A673 (cell line): ENCODE measurements around the gene FAAP100. TPM values are rescaled to one million over a fixed set of nuclear protein-coding genes. Genes with fewer than 3 reads are reported as not detected.
A peak's percentile ranks its signal among the peaks of the same experiment; 100 is the strongest.

Experiments
- Bru-seq: library from RNA; stranded (reverse); fragments of 400-500 nt; gene quantifications from one replicate; lab custom pipeline; 2021; lab: Mats Ljungman, UMichigan
- BruChase-seq, 2 experiments: library from RNA; stranded (reverse); fragments of 400-500 nt; gene quantifications; one replicate each; lab custom pipeline; 2021; lab: Mats Ljungman, UMichigan
- BruUV-seq: library from RNA; stranded (reverse); fragments of 400-500 nt; replicated peaks from 2 replicates; lab custom pipeline; 2021; lab: Mats Ljungman, UMichigan
- CTCF ChIA-PET: fragments of 300-600 bp; sonication (Branson Sonifier 250); formaldehyde crosslinking; loops from one replicate; lab custom pipeline; 2022; ENCODE audit warnings: antibody characterized with exemption; lab: Charles Lee
- POLR2A ChIA-PET: fragments of 300-600 bp; sonication (Branson Sonifier 250); formaldehyde crosslinking; loops from one replicate; lab custom pipeline; 2022; ENCODE audit warnings: antibody characterized with exemption; ENCODE audit not compliant: low non-redundant PET; lab: Charles Lee
- DNase-seq: peaks from one replicate; pipeline ENCODE4 v3.0.0-alpha.2; 2015; ENCODE audit warnings: low spot score
- H3K27ac ChIP-seq: fragments of 200-600 bp; sonication (generic); 2 replicates; pipeline ENCODE4 v1.5.1; 2016; ENCODE audit warnings: mixed run types, low read depth, mild to moderate bottlenecking, mixed read lengths, antibody characterized with exemption, low read length; ENCODE audit not compliant: poor library complexity, severe bottlenecking
- H3K27me3 ChIP-seq: fragments of 200-600 bp; sonication (generic); replicated peaks from 2 replicates; pipeline ENCODE4 v1.6.1; 2017; ENCODE audit warnings: mixed run types, low read depth, mild to moderate bottlenecking, mixed read lengths, antibody characterized with exemption, low read length; ENCODE audit not compliant: insufficient read depth, poor library complexity
- H3K36me3 ChIP-seq: fragments of 200-600 bp; sonication (generic); 2 replicates; pipeline ENCODE4 v1.6.1; 2016; ENCODE audit warnings: mixed run types, mild to moderate bottlenecking, mixed read lengths, antibody characterized with exemption, low read length; ENCODE audit not compliant: insufficient read depth, poor library complexity, severe bottlenecking
- H3K4me1 ChIP-seq: fragments of 200-600 bp; sonication (generic); 2 replicates; pipeline ENCODE4 v1.6.1; 2017; ENCODE audit warnings: mixed run types, mild to moderate bottlenecking, mixed read lengths, antibody characterized with exemption, low read length; ENCODE audit not compliant: insufficient read depth, poor library complexity, severe bottlenecking
- H3K4me3 ChIP-seq: fragments of 200-600 bp; sonication (generic); 2 replicates; pipeline ENCODE4 v1.5.1; 2016; ENCODE audit warnings: low read depth, mixed run types, mild to moderate bottlenecking, mixed read lengths, low read length; ENCODE audit not compliant: poor library complexity, severe bottlenecking
- H3K9me3 ChIP-seq: fragments of 200-600 bp; sonication (generic); 2 replicates; pipeline ENCODE4 v1.6.1; 2016; ENCODE audit warnings: mixed run types, low read depth, mild to moderate bottlenecking, mixed read lengths, antibody characterized with exemption, low read length; ENCODE audit not compliant: poor library complexity, severe bottlenecking
- EZH2 ChIP-seq: fragments of 200-600 bp; sonication (generic); IDR thresholded peaks from 2 replicates; pipeline ENCODE4 v1.6.1; 2017; ENCODE audit warnings: borderline replicate concordance, low read depth, mild to moderate bottlenecking, mixed read lengths, antibody characterized with exemption, low read length; ENCODE audit not compliant: poor library complexity, severe bottlenecking
- intact Hi-C: fragments of 100-400 bp; cut with micrococcal nuclease; formaldehyde crosslinking; loops from one replicate; pipeline ENCODE4 v1.10.0; 2022; ENCODE audit not compliant: unreplicated experiment
- long read RNA-seq: library from polyadenylated mRNA; stranded (forward); transcript quantifications from one replicate; pipeline ENCODE4 v2.0.0, GENCODE V29; 2022
- total RNA-seq: library from RNA; stranded (reverse); gene quantifications from 2 replicates; pipeline ENCODE4 v1.2.3, GENCODE V29; 2021
- TF ChIP-seq, protein P1 (sequence below): fragments of 300-800, 200-600 bp; sonication (generic); conservative IDR thresholded peaks from 2 replicates; pipeline ENCODE4 v1.5.1; 2017; ENCODE audit warnings: low read depth, mild to moderate bottlenecking, antibody characterized with exemption, low read length, moderate library complexity, mixed read lengths

FAAP100 gene
- total RNA-seq (49.4 and 49.5 TPM in 2 replicates), Bru-seq, nascent RNA (percentile 57 among the genes with signal in this experiment), BruChase-seq, experiment 1, labeled RNA remaining after a 2-hour chase (percentile 59 among the genes with signal in this experiment), BruChase-seq, experiment 2, labeled RNA remaining after a 6-hour chase (percentile 66 among the genes with signal in this experiment)
- long read RNA-seq, transcript FAAP100-203 (9 exons, 3,822 nt): major isoform, 9 of 48 reads
- long read RNA-seq, transcript FAAP100-201 (9 exons, 3,627 nt): minor isoform, 7 of 48 reads
- long read RNA-seq, transcript FAAP100-202 (5 exons, 2,996 nt): minor isoform, 6 of 48 reads
- long read RNA-seq, partial matches to known transcripts: 19 of 48 reads
- long read RNA-seq, other reads (novel, unspliced or antisense): 7 of 48 reads

GRCh38 chr17:81552244-81553017, at the start of gene FAAP100:
TSS of gene FAAP100 (minus strand) at chr17:81552353. CDS start at chr17:81552330, 23 bp downstream.
- BruUV-seq: no TSS peak

DNA sequence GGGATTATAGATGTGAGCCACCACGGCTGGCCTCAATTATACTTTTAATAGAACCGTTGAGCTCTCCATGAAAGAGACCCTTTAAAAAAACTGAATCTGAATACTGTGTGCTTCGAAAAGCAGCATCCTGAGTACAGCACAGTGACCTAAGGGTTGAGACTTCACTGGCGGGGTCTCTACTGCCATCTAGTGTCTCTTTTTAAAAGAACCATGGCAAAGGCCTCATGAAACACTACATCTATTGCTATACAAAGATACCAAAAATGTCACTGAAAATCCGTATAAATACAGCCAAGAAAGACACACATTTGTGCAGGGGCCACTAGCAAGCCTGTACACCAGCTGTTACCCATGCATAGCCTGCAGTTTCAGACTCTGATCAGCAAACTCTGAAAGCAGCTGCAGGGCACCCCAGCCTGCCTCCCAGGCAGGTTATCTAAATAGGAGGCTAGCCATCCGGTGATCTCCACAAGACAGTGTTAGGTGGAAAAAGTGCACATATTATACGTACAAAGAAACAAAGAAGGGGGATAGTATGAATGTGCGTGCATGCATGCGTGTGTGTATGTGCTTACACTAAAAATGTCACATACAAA, 49.5 kb upstream of the FAAP100 start:
- Histone ChIP-seq H3K27ac (no peak overlapping the region), H3K4me1 (peaks cover 4% of the 10 kb centered on the region), H3K4me3 (no peak overlapping the region), H3K9me3 (no peaks in the 10 kb centered on the region), H3K27me3 (no peaks in the 10 kb centered on the region), H3K36me3 (peaks cover 84% of the 10 kb centered on the region)
- intact Hi-C loops: loop anchor here (2.0 to 10.0 kb wide), 2 partner anchors 87 to 347 kb away; partner anchors contain the start of gene ACTG1
- no peak for TF ChIP-seq EZH2
- TF ChIP-seq, protein P1, sequence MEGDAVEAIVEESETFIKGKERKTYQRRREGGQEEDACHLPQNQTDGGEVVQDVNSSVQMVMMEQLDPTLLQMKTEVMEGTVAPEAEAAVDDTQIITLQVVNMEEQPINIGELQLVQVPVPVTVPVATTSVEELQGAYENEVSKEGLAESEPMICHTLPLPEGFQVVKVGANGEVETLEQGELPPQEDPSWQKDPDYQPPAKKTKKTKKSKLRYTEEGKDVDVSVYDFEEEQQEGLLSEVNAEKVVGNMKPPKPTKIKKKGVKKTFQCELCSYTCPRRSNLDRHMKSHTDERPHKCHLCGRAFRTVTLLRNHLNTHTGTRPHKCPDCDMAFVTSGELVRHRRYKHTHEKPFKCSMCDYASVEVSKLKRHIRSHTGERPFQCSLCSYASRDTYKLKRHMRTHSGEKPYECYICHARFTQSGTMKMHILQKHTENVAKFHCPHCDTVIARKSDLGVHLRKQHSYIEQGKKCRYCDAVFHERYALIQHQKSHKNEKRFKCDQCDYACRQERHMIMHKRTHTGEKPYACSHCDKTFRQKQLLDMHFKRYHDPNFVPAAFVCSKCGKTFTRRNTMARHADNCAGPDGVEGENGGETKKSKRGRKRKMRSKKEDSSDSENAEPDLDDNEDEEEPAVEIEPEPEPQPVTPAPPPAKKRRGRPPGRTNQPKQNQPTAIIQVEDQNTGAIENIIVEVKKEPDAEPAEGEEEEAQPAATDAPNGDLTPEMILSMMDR: peak; percentile 84
- BruUV-seq: no TSS peak
- peak; percentile 87 for DNase-seq
- POLR2A ChIA-PET: no interaction called here
- CTCF ChIA-PET: interaction anchor here (0.6 kb wide), 2 partner anchors 27 to 49 kb away, joined by 3 read pairs; partner anchors contain the start of gene FAAP100

More at GRCh38 chr17:81552244-81553017, at the start of gene FAAP100:
- Histone ChIP-seq H3K36me3 (peaks cover 42% of the 10 kb centered on the region), H3K9me3 (no peaks in the 10 kb centered on the region), H3K4me3 (peak within 1 kb of the TSS; percentile 85), H3K27ac (peak within 1 kb of the TSS; percentile 96), H3K27me3 (no peaks in the 10 kb centered on the region), H3K4me1 (peaks cover 10% of the 10 kb centered on the region)
- intact Hi-C loops: loop anchor here (5.0 kb wide), 1 partner anchor 35 kb away; no protein-coding TSS in a partner anchor
- ChIA-PET CTCF (interaction anchor here (0.8 to 1.1 kb wide), 2 partner anchors 14 to 49 kb away, joined by 3 read pairs; no protein-coding TSS in a partner anchor), POLR2A (interaction anchor here (0.6 to 0.7 kb wide), 2 partner anchors 37 to 95 kb away, joined by 4 read pairs; no protein-coding TSS in a partner anchor)
- TF ChIP-seq EZH2: no peak
- TF ChIP-seq, protein P1: no peak
- DNase-seq: peak; percentile 92
